Bronchial epithelial cell (primary cell): ENCODE results near the gene OPRL1. TPM values are rescaled to one million over a fixed set of nuclear protein-coding genes. Genes with fewer than 3 reads are reported as not detected.
A peak's percentile ranks its signal among the peaks of the same experiment; 100 is the strongest.

Experiments
- DNase-seq: peaks from one replicate; pipeline ENCODE4 v3.0.0-alpha.2; 2010; ENCODE audit warnings: low read depth
- FAIRE-seq: peaks from 2 replicates; lab custom pipeline; 2011; peaks lifted over from hg19 to GRCh38; lab: Jason Lieb, UNC
- H3K27me3 ChIP-seq: 2 replicates; pipeline ENCODE4 v1.5.1; 2011; ENCODE audit warnings: low read length; ENCODE audit not compliant: control insufficient read depth, insufficient read depth
- H3K36me3 ChIP-seq: 2 replicates; pipeline ENCODE4 v1.5.1; 2011; ENCODE audit warnings: low read length; ENCODE audit not compliant: control insufficient read depth, insufficient read depth
- H3K4me3 ChIP-seq: 2 replicates; pipeline ENCODE4 v1.5.1; 2011; ENCODE audit warnings: mild to moderate bottlenecking, low read depth, low read length, control low read depth
- total RNA-seq: library from RNA; depleted of rRNA; stranded (reverse); fragments of >200 nt; gene quantifications from 2 replicates; pipeline ENCODE4 v1.2.1, GENCODE V29; 2014
- TF ChIP-seq, protein P1 (sequence below): IDR thresholded peaks from 2 replicates; pipeline ENCODE4 v1.5.1; 2011; ENCODE audit warnings: mild to moderate bottlenecking, moderate library complexity, low read length, control low read depth, inconsistent platforms; ENCODE audit not compliant: insufficient read depth, severe bottlenecking

Gene OPRL1
- total RNA-seq, 1 donor from 2014 or later = under 0.01 TPM

DNA sequence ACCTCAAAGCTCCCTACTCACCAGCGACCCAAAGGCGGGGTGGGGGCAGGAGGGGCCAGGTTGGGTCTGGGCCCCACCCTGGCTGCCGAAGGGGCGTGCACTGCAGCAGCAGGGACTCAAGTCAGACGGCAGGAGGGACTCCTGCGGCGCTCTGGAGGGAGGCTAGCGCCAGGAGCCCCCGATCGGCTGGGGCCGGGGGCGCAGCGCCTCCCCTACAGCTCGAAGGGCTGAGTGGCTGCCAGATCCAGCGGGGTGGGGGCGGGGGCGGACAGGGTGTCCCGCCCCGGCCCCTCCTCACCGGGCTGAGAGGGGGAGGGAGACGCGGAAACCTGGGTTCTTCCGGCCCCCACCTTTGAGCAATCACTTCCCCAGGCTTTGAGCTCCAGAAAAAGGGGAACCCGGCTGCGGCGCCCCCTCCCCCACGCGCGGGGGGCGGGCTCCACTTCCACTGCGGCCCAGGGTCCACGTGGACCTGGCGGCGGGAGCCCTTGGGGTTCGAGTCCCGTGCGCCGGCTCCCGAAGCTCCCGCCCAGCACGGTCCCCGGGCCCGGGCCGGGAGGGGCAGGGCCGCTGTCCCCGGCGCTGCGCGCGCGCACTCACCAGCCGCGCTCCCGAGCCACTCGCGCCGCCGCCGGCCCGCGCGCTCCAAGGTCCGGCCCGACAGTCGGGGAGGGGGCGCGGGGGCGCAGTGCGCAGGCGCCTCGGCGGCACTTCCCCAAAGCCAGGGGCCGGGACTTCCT is 439 bp upstream of the OPRL1 start, which contains the start of gene RGS19:
Gene RGS19, minus strand, starts transcription at position 246 of the 740 bp plus-strand sequence. CDS start 2,632 bp downstream, outside the sequence.
- H3K4me3 ChIP-seq = peak within 1 kb of the TSS; percentile 64
- TF ChIP-seq, protein P1, sequence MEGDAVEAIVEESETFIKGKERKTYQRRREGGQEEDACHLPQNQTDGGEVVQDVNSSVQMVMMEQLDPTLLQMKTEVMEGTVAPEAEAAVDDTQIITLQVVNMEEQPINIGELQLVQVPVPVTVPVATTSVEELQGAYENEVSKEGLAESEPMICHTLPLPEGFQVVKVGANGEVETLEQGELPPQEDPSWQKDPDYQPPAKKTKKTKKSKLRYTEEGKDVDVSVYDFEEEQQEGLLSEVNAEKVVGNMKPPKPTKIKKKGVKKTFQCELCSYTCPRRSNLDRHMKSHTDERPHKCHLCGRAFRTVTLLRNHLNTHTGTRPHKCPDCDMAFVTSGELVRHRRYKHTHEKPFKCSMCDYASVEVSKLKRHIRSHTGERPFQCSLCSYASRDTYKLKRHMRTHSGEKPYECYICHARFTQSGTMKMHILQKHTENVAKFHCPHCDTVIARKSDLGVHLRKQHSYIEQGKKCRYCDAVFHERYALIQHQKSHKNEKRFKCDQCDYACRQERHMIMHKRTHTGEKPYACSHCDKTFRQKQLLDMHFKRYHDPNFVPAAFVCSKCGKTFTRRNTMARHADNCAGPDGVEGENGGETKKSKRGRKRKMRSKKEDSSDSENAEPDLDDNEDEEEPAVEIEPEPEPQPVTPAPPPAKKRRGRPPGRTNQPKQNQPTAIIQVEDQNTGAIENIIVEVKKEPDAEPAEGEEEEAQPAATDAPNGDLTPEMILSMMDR = no peak
- H3K27me3 ChIP-seq = peaks cover 10% of the 10 kb centered on the region
- H3K36me3 ChIP-seq = peaks cover 1% of the 10 kb centered on the region
- DNase-seq (no peak), FAIRE-seq (no peak)

DNA sequence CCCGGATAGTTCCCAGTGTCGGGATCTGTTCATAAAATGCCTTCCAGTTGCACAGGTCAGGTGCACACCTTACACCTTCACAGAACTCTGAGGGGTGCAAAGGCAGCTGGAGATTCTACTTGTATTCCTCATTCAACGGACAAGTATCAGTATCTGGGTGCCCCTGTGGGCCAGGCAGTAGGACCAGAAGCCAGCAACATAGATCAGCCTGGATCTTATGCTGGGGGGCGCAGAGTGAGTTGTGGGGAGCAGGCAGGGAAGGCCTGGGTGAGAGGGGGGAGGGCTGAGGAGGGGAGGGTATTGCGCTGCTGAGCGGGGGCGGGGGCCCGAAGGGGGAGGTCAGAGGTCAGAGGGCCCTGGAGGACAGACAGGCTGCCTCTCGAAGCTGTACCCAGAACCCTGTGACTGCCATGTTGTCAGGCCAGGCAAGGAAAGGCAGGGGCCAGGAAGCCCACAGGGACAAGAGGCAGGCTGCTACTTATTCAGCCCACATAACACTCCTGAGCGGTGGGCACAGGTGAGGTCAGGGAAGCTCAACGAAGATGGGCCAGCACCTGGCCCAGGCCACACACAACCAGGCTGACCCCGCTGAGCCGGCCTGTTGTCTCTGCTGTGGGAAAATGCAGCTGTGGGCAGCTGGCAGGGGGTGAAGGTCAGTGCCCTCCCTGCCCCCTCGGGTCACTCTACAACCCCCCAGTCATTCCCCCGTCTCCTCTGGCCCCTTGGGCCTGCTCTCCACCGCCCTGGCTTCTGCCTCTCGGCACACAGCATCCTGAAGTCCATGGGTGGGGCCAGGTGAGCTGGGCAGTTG is 1.1 kb downstream of the OPRL1 start:
- DNase-seq = no peak
- Histone ChIP-seq H3K27me3 (peaks cover 18% of the 10 kb centered on the region), H3K4me3 (no peak overlapping the region), H3K36me3 (peaks cover 1% of the 10 kb centered on the region)
- no peak for FAIRE-seq
- TF ChIP-seq, protein P1 = no peak

DNA sequence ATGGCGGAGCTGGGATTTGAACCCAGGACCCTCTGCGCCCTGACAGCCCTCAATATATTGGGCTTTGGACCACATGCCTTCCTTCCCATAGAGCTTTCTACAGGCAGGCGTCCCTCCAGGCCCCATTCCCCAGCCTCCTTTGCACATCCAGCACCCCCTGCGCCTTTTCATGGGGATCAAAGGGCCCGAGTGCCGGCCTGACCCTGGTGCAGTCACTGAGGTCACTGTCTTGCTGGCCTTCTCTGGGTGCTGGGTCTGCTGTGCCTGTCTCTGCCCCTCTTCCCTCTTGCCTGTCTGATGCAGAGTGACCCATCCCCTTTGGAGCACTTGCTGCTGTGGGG is 1.7 kb downstream of the OPRL1 start:
- Histone ChIP-seq H3K27me3 (peaks cover 18% of the 10 kb centered on the region), H3K36me3 (no peaks in the 10 kb centered on the region), H3K4me3 (no peak overlapping the region)
- DNase-seq = no peak
- FAIRE-seq = no peak
- TF ChIP-seq, protein P1 = no peak

DNA sequence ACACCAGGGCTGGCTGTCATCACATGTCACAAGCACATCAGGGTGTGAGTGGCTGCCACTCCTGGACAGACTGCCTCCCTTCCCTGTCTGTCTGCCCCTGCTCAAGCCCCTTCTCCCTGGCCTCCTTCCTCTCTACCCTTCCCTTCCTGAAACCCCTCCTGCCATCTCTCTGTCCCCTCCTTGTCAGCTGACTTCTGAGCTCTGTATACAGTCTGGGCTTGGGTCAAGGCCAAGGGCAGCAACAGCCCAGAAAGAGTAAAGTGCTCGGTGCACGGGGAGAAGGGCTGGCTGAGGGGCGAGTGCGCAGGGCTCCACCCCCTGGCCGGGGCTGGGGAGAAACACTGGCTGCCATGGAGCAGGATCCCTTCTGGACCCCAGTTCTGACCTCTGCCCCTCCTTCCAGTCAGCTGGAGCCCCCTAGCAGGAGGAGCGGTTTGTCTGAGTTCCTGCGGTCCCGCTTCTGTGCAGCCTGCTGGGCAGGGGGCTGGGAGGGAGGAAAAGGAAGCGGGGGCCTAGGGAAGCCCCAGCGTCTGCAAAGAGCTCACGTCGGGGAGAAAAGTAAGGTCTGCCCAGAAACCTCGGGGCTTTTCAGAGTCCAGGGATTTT is 2.3 kb downstream of the OPRL1 start:
- no peak overlapping the region for H3K4me3 ChIP-seq
- no peak for DNase-seq
- no peak for FAIRE-seq
- H3K27me3 ChIP-seq = peaks cover 18% of the 10 kb centered on the region
- TF ChIP-seq, protein P1 = no peak
- no peaks in the 10 kb centered on the region for H3K36me3 ChIP-seq

DNA sequence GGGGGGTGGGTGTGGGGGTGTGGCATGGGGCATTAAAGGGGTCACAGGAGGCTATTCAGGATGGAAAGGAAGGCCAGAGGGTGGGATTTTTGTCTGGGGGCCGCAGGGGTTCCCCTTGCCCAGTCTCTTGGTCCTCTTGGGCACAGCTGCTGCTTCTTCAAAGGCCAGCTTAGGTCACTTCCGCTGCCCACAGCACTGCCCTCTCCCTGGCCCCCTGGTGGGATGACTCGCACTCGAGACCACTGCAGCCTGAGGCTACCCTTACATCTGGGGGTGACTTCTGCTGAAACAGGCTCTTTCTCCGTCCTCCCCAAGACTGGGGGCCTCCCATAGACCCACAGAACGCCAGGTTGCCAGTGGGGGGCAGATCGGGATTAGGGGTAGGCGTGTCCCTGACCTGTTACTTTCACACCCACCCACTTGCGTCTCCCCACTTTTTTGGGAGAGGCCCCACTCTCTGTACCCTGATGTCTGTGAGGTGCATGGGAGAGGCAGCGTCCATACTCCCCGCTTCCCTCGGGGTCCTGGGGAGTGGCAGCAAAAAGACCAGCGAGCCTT is 3.0 kb downstream of the OPRL1 start:
- H3K4me3 ChIP-seq = no peak overlapping the region
- no peak for FAIRE-seq

More for the DNA sequence above, 3.0 kb downstream of the OPRL1 start:
- TF ChIP-seq, protein P1 = no peak
- no peak for DNase-seq
- peaks cover 18% of the 10 kb centered on the region for H3K27me3 ChIP-seq
- no peaks in the 10 kb centered on the region for H3K36me3 ChIP-seq
